Psoas muscle (tissue), 8 donors: ENCODE measurements around the gene VILL. TPM values are rescaled to one million over a fixed set of nuclear protein-coding genes. Genes with fewer than 3 reads are reported as not detected.

Experiments used
- ATAC-seq, 4 donors: fragments of 200-7000 bp; cut with Tn5 transposase; one replicate each; pipeline ENCODE4 v1.9.1; 2020; ENCODE audit warnings: moderate library complexity in 3 of 4, mild to moderate bottlenecking in 2 of 4
- DNase-seq, 2 donors: peaks; one replicate each; pipeline ENCODE4 v3.0.0-alpha.2; 2020
- H3K27ac ChIP-seq: fragments of 200-600 bp; one replicate; pipeline ENCODE4 v1.8.0; 2022
- H3K27me3 ChIP-seq, 3 donors: fragments of 200-600 bp in 1 of 3; one replicate each; pipeline versions ENCODE4 v1.6.1 to v1.8.0; 2013 to 2022; ENCODE audit warnings: low read length in 2 of 3, mild to moderate bottlenecking in 2 of 3, moderate library complexity in 1 of 3; ENCODE audit not compliant: insufficient read depth in 3 of 3
- H3K36me3 ChIP-seq, 2 donors: fragments of 200-600 bp in 1 of 2; one replicate each; pipeline versions ENCODE4 v1.6.1 to v1.8.0; 2013 to 2022; ENCODE audit warnings: low read depth in 1 of 2, mild to moderate bottlenecking in 1 of 2, moderate library complexity in 1 of 2; ENCODE audit not compliant: insufficient read depth in 1 of 2
- H3K4me1 ChIP-seq: fragments of 200-600 bp; one replicate; pipeline ENCODE4 v1.8.0; 2022
- H3K4me3 ChIP-seq: fragments of 200-600 bp; one replicate; pipeline ENCODE4 v1.8.0; 2022; ENCODE audit warnings: mild to moderate bottlenecking
- H3K9me3 ChIP-seq: fragments of 200-600 bp; one replicate; pipeline ENCODE4 v1.8.0; 2022
- CTCF ChIP-seq: fragments of 200-600 bp; IDR thresholded peaks from one replicate; pipeline ENCODE4 v1.8.0; 2022; ENCODE audit warnings: antibody characterized with exemption
- WGBS, 3 donors: extraction: QIAGEN DNeasy Blood & Tissue Kit; methylation state at CpG; one replicate each; pipeline versions ENCODE4 v1.1.6 to v1.1.7; 2013; 5-methylcytosine and 5-hydroxymethylcytosine counted together
- intact Hi-C, 2 donors: fragments of 100-400 bp; cut with DNase I; formaldehyde crosslinking; loops; one replicate each; pipeline versions ENCODE4 v1.11.0 to v1.14.2; 2022
- polyA plus RNA-seq, 3 donors: library from polyadenylated mRNA; stranded (reverse); fragments of 200-250 nt; gene quantifications; one replicate each; pipeline ENCODE4 v1.2.3, GENCODE V29; 2013
- total RNA-seq, 4 donors: library from RNA; stranded (reverse); fragmentation: NEBNext Ultra II Directional in 2 of 4; extraction: Animal tissue kit (Norgen Biotek cat#: 25700) in 2 of 4; gene quantifications; one replicate each; pipeline versions ENCODE4 v1.2.1 to v1.2.4, GENCODE V29; 2021 to 2023
- donor health status: healthy with polysubstance abuse.
- donor health status: DM: no; HTN: no; CAD: no; lungs with moderate emphysema.
- donor health status: Bipolar disorder and iron deficiency.
- donor health status: healthy.
- donor health status: DM: yes; HTN: yes; CAD: no.
- donor health status: DM: no; HTN: no; CAD: no.
- donor health status: DM: no; HTN: no; CAD: no.
- donor health status: DM: yes; HTN: yes; CAD: no.

VILL gene
- total and polyA plus RNA-seq, 7 donors = 0.65 to 2.1 (median 0.92) TPM

- H3K27me3 ChIP-seq = no peaks in the 10 kb centered on the region
- H3K4me3 ChIP-seq = no peak overlapping the region
- WGBS, 3 donors = 89 to 94% (median 92%) methylated on average over 3 of the region's 3 CpGs
- H3K4me1 ChIP-seq = no peaks in the 10 kb centered on the region
- H3K27ac ChIP-seq = no peak overlapping the region
- no peak for TF ChIP-seq CTCF
- no peak for DNase-seq
- H3K36me3 ChIP-seq = peaks cover 0 to 37% of the 10 kb centered on the region in 2 donors
- intact Hi-C loops = no loop called here
- no peak for ATAC-seq
- H3K9me3 ChIP-seq = no peaks in the 10 kb centered on the region
Measured at GRCh38 chr3:38015984-38016383, 25.4 kb downstream of the VILL start.

- WGBS, 3 donors = 98 to 99% (median 98%) methylated on average over 13 of the region's 13 CpGs
- H3K4me3 ChIP-seq = no peak overlapping the region
- ATAC-seq = no peak
- H3K27ac ChIP-seq = no peak overlapping the region
- intact Hi-C loops = no loop called here
- H3K36me3 ChIP-seq = peaks cover 0 to 37% of the 10 kb centered on the region in 2 donors
- no peaks in the 10 kb centered on the region for H3K9me3 ChIP-seq
- DNase-seq = peak in 1 of 2 donors; percentile 36
- H3K4me1 ChIP-seq = no peaks in the 10 kb centered on the region
- no peak for TF ChIP-seq CTCF
- no peaks in the 10 kb centered on the region for H3K27me3 ChIP-seq
Measured at GRCh38 chr3:38016410-38016809, 25.8 kb downstream of the VILL start.

GRCh38 chr3:38016847-38017444 lies 26.4 kb downstream of the VILL start:
- Histone ChIP-seq H3K4me1 (no peaks in the 10 kb centered on the region), H3K36me3 (peaks cover 0 to 37% of the 10 kb centered on the region in 2 donors), H3K4me3 (no peak overlapping the region), H3K9me3 (no peaks in the 10 kb centered on the region), H3K27me3 (no peaks in the 10 kb centered on the region), H3K27ac (no peak overlapping the region)
- no peak for ATAC-seq
- WGBS, 3 donors = 78 to 88% (median 78%) methylated on average over 6 of the region's 6 CpGs
- no peak for TF ChIP-seq CTCF
- DNase-seq = no peak
- intact Hi-C loops = no loop called here

GRCh38 chr3:38017445-38018295 lies 27.1 kb downstream of the VILL start:
- Histone ChIP-seq H3K36me3 (peaks cover 0 to 37% of the 10 kb centered on the region in 2 donors), H3K27me3 (no peaks in the 10 kb centered on the region), H3K4me1 (no peaks in the 10 kb centered on the region), H3K27ac (no peak overlapping the region), H3K9me3 (no peaks in the 10 kb centered on the region), H3K4me3 (no peak overlapping the region)
- WGBS, 3 donors = 82 to 92% (median 83%) methylated on average over 9 of the region's 9 CpGs
- ATAC-seq = no peak
- no peak for TF ChIP-seq CTCF
- intact Hi-C loops = no loop called here
- peak in 1 of 2 donors; percentile 53 for DNase-seq
